Tibial nerve (tissue), 4 donors: ENCODE measurements around the gene IL17B.

ENCODE experiments used
- EP300 ChIP-seq, 2 donors: sonication (generic); formaldehyde crosslinking; IDR thresholded peaks; one replicate each; pipeline ENCODE4 v1.6.1; 2017; ENCODE audit warnings: antibody characterized with exemption in 2 of 2, mild to moderate bottlenecking in 1 of 2
- POLR2A ChIP-seq, 2 donors: fragments of 450-650 bp; IDR thresholded peaks; one replicate each; pipeline ENCODE4 v1.6.1; 2017; ENCODE audit warnings: antibody characterized with exemption in 2 of 2, mild to moderate bottlenecking in 2 of 2, moderate library complexity in 2 of 2
- TF ChIP-seq, protein P1 (sequence below), 5 experiments: fragments of 200-600 bp in 3 of 5; fragments of 450-650 bp in 2 of 5; sonication (generic) in 3 of 5; IDR thresholded peaks; one replicate each; pipeline ENCODE4 v1.5.1; 2016 to 2019; ENCODE audit warnings: antibody characterized with exemption in 5 of 5, mild to moderate bottlenecking in 3 of 5, moderate library complexity in 2 of 5

DNA sequence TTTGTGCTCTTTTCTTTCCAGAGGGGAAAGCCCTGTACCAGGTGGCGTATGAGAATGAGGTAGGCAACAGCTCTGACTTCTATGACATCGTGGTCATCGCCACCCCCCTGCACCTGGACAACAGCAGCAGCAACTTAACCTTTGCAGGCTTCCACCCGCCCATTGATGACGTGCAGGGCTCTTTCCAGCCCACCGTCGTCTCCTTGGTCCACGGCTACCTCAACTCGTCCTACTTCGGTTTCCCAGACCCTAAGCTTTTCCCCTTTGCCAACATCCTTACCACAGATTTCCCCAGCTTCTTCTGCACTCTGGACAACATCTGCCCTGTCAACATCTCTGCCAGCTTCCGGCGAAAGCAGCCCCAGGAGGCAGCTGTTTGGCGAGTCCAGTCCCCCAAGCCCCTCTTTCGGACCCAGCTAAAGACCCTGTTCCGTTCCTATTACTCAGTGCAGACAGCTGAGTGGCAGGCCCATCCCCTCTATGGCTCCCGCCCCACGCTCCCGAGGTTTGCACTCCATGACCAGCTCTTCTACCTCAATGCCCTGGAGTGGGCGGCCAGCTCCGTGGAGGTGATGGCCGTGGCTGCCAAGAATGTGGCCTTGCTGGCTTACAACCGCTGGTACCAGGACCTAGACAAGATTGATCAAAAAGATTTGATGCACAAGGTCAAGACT is 11.0 kb downstream of the IL17B start:
- TF ChIP-seq POLR2A (IDR thresholded peaks at IDR 0.05) (no peak), EP300 (IDR thresholded peaks at IDR 0.05) (no peak)
- TF ChIP-seq, protein P1, sequence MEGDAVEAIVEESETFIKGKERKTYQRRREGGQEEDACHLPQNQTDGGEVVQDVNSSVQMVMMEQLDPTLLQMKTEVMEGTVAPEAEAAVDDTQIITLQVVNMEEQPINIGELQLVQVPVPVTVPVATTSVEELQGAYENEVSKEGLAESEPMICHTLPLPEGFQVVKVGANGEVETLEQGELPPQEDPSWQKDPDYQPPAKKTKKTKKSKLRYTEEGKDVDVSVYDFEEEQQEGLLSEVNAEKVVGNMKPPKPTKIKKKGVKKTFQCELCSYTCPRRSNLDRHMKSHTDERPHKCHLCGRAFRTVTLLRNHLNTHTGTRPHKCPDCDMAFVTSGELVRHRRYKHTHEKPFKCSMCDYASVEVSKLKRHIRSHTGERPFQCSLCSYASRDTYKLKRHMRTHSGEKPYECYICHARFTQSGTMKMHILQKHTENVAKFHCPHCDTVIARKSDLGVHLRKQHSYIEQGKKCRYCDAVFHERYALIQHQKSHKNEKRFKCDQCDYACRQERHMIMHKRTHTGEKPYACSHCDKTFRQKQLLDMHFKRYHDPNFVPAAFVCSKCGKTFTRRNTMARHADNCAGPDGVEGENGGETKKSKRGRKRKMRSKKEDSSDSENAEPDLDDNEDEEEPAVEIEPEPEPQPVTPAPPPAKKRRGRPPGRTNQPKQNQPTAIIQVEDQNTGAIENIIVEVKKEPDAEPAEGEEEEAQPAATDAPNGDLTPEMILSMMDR (IDR thresholded peaks at IDR 0.05): no peak
